Activated T-cell treated with anti-CD3 and anti-CD28 coated beads, Interleukin-2, amount 50 U/mL, for 1 hour (primary cell): ENCODE measurements around the gene IFRD2.
"Not testable (repeated sequence)": the region's sequence is repeated elsewhere in the genome, so short reads cannot be mapped to it uniquely, and the experiment has no call there.

Experiments used
- DNase-seq: peaks from one replicate; pipeline ENCODE4 v3.0.0-alpha.2; 2020

IFRD2 gene

GRCh38 chr3:50266017-50266416 lies 26.2 kb downstream of the IFRD2 start:
- DNase-seq: no peak

GRCh38 chr3:50265571-50265970 lies 26.7 kb downstream of the IFRD2 start:
- DNase-seq: no peak

DNA sequence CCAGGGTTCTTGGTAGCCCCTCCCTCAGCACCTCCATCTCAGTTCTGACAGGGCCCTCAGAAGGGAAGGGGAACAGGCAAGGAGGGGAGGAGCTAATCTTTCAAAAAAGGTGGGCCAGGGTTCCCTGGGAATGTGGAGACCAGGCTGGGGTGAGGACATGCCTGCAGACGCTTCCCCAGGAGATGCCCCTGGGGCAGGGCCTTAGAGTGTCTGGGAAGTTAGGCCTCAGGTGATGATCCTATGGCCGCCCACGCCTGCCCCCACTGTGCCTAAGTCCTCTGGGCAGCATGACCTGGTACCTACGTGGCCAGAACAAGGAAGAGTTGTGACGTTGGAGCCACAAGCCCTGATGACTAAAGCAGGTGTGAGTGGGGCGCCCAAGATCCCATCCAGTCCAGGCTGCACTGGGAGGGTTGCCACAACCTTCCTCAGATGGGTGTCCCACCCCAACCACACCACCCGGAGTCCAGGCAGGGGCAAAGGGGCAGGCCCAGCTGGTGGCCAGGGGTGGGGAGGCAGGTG lies 27.2 kb downstream of the IFRD2 start:
- DNase-seq: no peak

- DNase-seq: no peak
Measured at GRCh38 chr3:50264383-50264963, 27.8 kb downstream of the IFRD2 start.

DNA sequence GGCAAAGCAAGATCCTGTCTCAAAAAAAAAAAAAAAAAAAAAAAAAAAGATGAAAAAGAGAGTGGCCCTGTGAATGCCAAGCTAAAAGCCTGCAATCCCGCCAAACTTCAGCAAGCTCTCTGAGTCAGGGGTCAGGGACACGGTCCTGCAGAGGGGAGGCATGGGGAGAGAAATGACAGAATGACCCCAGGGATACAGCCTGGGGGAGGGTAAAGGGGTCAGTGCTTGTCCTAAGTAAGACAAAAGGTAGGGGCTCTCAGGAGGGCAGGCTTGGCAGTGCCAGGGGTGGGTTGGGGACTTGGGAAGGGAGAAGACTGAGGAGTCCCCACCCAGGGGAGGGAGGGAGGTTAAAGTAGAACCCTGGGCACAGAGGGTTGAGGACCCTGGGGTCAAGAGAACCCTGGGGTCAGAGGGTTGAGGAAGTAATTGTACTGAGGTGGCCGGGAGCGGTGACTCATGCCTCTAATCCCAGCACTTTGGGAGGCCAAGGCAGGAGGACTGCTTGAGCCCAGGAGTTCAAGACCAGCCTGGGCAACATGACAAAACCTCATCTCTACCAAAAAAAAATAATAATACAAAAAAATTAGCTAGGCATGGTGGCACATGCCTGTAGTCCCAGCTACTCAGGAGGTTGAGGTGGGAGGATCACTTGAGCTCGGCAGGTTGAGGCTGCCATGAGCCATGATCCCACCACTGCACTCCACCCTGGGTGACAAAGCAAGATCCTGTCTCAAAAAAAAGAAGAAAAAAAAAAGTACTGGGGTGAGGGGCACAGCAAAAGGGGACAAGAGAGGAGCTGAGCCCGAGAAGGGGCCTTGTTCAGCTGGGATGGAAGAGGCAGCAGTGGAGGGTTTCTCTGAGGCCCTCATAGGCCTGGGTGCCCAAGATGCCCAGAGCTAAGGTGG lies 28.5 kb downstream of the IFRD2 start:
- no peak for DNase-seq

DNA sequence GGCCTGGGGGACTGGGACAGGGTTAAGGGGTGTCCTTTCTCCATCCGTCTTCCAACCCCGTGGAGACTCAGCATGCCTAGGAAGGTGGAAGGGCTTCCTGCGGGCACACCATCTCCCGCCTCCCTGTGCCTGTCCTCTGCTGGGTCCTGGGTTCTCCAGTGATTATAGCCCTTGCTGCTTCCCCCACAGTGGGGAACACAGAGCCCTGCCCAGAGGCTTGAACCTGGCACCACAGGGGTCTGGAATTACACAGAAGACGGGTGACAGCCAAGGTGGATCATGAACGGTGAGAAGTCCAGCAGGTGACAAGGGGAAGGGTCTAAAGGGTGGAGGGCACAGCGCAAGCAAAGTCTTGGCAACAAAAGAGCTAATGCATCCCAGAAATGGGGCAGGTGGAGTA lies 29.5 kb downstream of the IFRD2 start:
- DNase-seq: no peak

- not testable (repeated sequence) for DNase-seq
Measured at GRCh38 chr3:50262200-50262599, 30.0 kb downstream of the IFRD2 start.

DNA sequence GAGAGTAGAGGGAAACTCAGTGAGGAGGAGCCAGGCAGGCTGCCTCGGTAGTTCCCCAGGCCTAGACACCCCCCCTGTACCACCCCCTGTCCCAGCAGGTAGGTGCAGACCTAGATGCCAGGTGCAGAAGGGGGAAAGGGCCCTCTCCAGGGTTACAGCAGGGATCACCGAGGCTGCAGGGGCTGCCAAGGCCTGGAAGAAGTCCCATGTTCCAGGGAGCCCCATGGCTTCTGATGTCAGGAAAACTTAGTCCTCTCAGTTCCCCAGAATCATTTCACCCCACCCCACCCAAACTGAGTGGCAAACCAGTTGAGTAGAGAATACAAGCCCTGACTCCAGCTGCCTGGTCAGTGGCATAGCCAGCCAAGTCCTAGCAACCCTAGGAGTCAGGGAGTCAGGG lies 30.7 kb downstream of the IFRD2 start:
- DNase-seq: no peak

GRCh38 chr3:50260942-50261441 lies 31.2 kb downstream of the IFRD2 start:
- no peak for DNase-seq

GRCh38 chr3:50260027-50260941 lies 31.9 kb downstream of the IFRD2 start:
- peak; percentile 88 for DNase-seq

- DNase-seq: no peak
Measured at GRCh38 chr3:50259432-50260026, 32.7 kb downstream of the IFRD2 start.

DNA sequence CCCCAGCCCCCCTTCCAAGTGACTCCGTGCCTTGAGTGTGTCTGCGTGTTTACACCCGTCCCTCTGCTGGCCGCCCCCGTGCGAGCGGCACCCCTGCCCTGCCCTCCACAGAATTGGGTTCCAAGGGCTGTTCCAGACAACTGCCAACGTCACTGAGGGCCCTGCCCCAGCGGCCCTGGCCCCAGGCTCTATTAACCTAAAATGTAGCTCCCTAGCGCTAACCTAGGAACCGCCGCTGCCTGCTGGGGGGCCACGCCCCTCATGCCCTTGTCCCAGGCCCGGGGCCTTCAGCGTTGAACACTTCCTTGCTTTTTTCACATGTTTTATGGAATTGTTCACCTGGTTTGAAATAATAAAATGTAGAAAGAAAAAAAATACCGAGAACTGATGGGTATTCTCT lies 33.2 kb downstream of the IFRD2 start:
- DNase-seq: no peak

GRCh38 chr3:50258029-50258680 lies 34.1 kb downstream of the IFRD2 start:
- DNase-seq: no peak

- DNase-seq: peak; percentile 48
Measured at GRCh38 chr3:50256978-50257890, 35.0 kb downstream of the IFRD2 start.

DNA sequence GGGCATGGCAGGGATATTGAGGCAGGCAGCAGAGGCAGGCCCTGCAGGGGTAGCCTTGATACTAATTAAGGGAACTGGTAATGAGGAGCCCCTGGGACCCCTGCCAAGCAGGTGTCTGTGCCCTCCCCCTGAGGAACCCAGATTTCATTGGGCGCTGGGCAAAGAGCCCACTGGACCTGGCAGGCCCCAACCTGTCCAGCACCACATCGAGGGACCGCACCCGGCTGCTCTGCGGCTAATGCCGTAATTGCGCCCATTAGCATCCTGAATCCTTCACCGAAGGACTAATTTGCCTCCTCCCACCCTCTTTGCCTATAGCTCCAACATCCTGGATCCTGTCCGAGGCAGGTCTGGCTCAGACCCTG lies 37.0 kb downstream of the IFRD2 start:
- no peak for DNase-seq

DNA sequence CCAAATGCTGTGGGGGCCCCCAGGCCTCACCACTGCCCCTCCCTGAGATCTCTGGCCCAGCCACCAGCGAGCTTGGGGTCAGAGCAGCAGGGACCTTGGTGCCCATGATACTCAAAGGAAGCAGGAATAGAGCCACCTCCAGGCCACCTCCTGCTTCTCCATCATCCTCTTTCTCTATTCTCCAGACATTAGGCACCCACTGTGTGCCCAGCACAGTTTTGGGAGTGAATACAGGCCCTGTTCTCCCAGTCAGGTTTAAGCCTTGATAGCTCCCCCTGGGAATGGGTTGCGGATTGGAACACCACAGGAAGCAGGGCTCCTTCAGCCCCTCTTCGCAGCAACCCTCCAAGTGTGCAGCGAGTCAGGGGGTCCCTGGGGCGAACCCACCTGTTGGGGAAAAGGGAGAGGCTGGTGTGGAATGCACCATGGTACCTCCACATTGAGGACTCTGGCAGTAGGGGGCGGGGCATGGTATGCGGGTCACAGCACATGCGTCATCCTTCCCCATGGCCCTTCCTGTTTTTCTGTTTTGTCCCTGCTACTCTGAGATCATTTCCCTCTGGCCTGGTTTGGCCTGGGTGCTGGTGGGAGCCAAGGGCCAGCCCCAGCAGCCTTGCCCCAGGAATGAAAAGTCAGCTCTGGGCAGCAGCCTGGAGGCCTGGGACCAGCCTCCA lies 37.5 kb downstream of the IFRD2 start:
- no peak for DNase-seq

DNA sequence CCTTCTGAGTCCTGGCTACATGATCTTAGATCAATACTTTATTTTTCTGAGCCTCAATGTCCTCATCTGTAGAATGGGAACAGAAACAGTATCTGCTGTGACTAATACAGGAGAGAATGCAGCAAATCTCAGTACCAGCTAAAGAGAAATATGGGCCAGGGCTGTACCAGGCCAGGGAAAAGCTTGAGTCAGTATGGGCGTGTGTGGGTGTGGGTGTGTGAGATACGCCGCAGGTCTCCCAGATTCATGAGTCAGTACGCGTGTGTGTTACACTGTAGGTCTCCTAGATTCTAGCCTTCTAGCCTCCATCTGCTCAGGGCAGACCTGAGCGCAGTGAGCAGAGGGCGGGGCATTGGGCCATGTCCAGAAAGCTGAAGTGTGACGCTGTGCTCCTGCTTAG lies 41.0 kb downstream of the IFRD2 start:
- no peak for DNase-seq

DNA sequence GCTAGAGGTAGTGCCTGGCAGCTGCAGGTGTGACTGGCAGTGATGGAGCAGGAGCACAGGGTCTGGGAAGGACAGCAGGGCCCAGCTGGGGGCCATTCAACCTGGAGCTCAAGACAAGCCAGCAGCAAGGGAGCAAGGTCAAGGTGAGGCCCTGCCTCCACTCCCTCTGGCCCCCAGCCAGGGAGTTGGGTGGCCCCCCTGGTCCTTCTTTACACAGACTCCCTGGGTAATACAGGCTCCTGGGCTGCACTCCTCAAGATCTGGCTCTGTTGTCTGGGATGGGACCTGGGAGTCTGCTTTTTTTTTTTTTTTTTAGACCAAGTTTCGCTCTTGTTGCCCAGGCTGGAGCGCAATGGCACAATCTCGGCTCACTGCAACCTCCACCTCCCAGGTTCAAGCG lies 41.7 kb downstream of the IFRD2 start:
- DNase-seq: no peak

GRCh38 chr3:50249457-50249856 lies 42.8 kb downstream of the IFRD2 start:
- DNase-seq: no peak

DNA sequence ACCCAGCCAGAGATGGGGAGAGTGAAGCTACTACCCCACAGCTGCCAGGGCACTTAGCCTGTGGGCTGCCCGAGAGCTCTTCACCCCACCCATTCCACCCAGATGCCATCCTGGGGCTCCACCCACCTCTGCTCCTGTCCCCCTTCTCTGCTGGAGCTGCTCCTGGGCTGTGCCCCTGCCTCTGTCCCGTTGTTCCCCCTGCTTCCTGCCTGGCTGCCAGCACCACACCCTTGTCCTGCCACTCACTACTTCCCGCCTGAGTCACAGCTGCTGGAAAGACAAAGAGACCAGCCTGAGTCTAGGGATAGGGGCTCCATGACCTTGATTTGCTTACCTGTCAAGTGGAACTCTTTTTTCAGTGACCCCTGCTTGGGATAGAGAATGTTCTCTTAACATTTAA lies 43.8 kb downstream of the IFRD2 start:
- no peak for DNase-seq
